SK-N-DZ (cell line): ENCODE measurements around the gene SLC25A41.
A peak's percentile ranks its signal among the peaks of the same experiment; 100 is the strongest.
"Not testable (repeated sequence)": the region's sequence is repeated elsewhere in the genome, so short reads cannot be mapped to it uniquely, and the experiment has no call there.

ENCODE experiments used
- DNase-seq: peaks from one replicate; pipeline ENCODE4 v3.0.0-alpha.2; 2015; ENCODE audit warnings: low spot score

The SLC25A41 gene

GRCh38 chr19:6412061-6412446 is 21.5 kb downstream of the SLC25A41 start:
- no peak for DNase-seq

DNA sequence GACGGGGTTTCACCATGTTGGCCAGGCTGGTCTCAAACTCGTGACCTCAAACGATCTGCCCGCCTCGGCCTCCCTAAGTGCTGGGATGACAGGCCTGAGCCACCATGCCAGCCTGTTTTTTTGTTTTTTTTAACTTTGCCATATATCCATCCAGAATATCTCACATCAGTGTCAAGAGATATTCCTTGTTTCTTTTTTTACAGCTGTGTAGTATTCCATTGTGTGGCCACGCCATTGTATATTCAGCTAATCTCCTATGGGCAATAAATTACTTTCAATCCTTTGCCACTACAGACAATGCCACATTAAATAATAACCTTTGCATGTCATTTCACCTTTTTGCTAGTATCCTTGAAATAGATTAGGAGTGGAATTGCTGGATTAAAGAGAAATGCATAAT is 24.2 kb downstream of the SLC25A41 start:
- DNase-seq = no peak

DNA sequence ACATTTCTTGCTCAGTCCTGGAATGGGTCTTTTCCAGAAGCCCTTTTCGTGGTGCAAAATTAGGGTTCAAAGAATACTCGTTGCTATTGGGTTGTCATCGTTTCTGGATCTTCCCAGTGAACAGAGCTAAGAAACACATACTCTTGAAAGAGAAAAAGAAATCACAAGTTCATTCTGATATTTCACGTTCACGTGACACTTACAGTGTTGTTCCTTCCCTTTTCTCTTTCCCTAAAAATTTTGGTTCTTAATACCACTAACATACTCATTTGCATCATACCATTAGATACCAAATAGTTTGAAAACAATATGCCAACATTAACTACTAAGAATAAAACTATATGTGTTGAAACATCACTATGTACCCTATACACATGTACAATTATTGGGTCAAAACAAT is 27.2 kb downstream of the SLC25A41 start:
- no peak for DNase-seq

- peak; percentile 43 for DNase-seq
These were observed 30.5 kb downstream of the SLC25A41 start for GRCh38 chr19:6402837-6403608.

GRCh38 chr19:6402058-6402457 is 31.5 kb downstream of the SLC25A41 start:
- DNase-seq = no peak

GRCh38 chr19:6400062-6400944 is 33.3 kb downstream of the SLC25A41 start:
- not testable (repeated sequence) for DNase-seq

DNA sequence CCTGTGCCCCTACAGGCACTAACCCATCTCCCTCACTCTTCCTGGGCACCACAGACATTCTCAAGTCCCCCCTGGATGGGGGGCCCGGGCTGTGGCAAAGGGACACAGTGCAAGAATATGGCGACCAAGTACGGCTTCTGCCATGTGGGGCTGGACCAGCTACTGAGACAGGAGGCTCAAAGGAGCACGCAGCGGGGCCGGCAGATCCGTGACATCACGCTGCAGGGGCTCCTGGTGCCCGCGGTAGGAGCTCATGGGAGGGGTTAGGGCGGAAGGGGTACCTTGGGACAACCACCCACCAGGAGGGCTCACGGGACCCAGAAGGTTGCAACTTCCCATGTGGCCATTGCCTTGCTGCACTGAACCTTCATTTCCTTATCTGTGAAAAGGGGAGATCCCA is 37.3 kb downstream of the SLC25A41 start:
- DNase-seq = no peak

GRCh38 chr19:6394831-6395230 is 38.7 kb downstream of the SLC25A41 start:
- DNase-seq = no peak

- no peak for DNase-seq
These were observed 39.6 kb downstream of the SLC25A41 start for GRCh38 chr19:6393983-6394412.

- DNase-seq = peak; percentile 95
These were observed 40.2 kb downstream of the SLC25A41 start, which contains the start of gene GTF2F1 for GRCh38 chr19:6393074-6393982. Gene GTF2F1, minus strand, starts transcription at chr19:6393164. Its CDS starts 169 bp downstream, at chr19:6392995.

DNA sequence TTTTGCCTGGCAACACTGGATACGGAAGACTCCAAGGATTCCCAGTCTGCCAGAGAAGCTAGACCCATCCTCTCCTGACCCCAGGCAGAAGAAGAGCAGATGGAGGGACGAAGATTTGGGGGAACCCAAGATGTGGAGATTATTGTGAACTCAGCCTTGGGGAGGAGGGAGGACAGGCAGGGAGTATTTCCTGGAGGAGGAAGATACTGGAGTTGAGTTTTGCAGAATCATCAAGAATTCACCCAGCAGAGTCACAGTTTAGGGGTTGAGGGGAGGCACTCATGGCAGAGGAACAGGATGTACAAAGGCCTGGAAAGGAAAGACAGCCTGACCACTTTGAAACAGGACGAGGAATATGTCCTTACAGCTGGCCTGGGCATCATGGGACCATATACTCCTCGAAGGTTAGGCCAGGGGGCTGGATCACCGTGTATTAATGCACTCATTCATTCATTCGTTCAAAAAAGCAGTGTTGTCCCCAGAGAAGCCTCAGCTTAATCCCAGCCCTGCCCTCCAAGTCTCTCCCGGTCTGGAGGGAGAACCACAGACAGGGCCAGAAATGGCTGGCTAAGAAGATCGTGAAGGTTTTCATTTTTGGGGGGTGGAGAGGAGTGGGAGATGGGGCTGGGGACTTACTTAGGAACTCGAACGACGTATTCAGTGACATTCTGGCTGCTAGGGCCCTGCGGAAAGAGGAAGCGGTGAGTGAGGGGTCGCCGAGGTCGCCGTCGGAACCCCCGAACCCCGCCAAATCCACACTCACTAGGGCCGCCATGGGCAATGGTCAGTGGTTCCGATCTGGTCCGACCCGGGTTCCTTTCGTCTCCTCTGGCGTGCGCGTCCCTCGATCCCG is 41.1 kb downstream of the SLC25A41 start:
- no peak for DNase-seq

GRCh38 chr19:6387372-6387771 is 46.2 kb downstream of the SLC25A41 start:
- DNase-seq = no peak

- no peak for DNase-seq
These were observed 49.2 kb downstream of the SLC25A41 start for GRCh38 chr19:6384381-6384780.

DNA sequence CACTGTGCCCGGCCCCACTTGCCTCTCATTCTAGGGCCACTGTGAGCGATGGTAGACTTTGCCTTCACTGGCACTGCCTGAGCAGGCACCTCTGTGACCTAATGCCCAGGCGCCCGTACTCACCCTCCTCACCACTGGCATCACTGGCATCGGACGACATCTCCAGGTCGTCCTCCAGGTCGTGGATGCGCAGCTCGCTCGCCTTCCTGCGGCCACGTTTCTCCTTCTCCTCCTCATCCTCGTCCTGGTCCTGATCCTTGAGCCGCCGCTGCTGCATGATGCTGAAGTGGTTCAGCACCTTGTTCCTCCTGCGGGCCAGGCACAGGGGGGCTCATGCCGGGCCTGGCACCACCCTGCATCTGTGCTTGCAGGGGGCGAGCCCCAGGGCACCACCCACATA is 50.4 kb downstream of the SLC25A41 start:
- no peak for DNase-seq

DNA sequence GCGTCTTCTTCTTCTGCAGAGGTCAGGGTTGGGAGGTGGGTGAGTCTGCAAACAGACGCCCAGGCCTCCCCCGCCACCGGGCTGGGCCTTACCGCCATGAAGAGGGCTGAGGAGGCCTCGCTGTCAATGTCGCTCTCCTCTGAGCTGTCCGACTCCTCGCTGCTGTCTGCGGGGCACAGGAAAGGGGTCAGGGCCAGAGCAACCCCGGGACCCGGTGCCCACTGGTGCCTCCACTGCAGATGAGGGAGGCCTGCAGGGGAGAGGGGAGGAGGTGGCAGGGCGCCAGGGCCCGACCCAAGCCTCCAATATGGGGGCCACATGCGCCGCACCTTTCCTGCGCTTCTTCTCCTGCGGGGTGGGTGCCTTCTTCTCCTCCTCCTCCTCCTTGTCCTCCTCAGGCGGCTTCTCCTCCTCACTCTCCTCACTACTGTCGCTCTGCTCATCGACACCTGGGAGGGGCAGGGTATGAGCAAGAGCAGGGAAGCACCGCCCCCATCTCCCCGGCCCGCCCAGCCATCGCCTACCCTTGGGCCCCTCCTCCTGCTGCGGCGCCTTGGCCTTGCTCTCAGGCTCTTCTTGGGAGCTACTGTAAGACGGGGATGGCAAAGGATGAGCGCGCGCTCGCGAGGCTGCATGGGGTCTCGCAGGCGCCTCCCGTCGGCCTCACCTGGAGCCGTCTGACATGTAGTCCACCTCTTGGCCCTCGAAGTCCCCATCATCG is 52.4 kb downstream of the SLC25A41 start:
- no peak for DNase-seq

DNA sequence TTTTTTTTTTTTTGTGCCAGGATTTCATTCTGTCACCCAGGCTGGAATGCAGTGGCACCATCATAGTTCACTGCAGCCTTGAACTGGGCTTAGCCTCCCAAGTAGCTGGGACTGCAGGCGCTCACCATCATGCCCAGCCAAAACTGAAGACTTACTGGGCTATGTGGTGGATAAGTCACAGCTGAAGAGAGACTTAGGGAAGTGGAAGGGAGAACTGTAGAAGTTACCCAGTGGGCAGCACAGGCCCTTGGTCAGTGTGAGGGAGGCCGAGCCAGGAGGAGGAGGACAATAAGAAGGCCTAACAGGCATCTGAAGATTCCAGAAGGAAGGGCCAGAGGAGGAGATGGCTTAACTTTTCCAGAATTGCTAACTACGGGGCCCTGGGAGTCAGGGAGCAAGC is 53.8 kb downstream of the SLC25A41 start:
- DNase-seq = no peak

DNA sequence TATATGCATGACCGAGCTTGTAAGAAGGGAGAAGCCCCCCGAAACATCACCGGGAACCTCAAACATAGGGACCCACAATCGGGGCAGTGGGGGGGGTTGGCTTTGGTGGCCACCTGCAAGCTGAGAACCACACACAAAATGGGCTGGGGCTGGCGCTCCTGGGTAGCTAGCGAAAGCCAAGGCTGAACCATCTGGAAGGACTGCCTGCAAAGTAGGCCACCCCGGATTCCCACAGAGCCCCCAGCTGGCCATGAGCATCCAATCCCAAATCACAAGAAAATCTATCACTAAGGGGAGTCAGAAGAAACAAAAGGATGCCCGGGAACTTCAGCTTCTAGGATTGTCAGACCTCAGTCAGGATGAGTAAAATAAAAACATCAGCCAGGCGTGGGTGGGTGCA is 55.1 kb downstream of the SLC25A41 start:
- no peak for DNase-seq

DNA sequence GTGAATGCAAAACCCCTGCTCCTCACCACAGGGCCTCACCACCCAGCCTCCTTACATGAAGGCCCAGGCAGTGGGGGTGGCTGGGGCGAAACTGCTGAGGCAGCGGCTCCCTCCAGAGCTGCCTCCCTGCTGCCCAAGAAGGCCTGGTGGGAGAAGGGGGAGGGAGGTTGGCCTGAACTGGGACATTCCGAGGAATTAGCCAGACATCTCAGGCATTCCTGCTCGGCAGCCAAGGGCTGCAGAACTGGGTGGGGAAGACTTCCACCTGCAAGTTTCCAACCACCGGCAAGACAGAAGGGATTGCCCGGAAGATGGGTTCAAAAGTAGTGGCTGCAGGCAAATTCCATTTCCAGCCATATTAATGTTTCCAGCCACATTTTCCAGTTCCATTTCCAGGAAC is 55.5 kb downstream of the SLC25A41 start:
- no peak for DNase-seq

GRCh38 chr19:6376512-6377190 is 56.9 kb downstream of the SLC25A41 start:
- DNase-seq = no peak
